Right lobe of liver (tissue), 4 donors: Measurements from ENCODE around the gene MACROH2A1.

Experiments used
- CTCF ChIP-seq, 4 donors: fragments of 200-600 bp in 3 of 4; fragments of 450-650 bp in 1 of 4; IDR thresholded peaks; one replicate each; pipeline versions ENCODE4 v1.5.1 to v1.8.0; 2016 to 2022; ENCODE audit warnings: antibody characterized with exemption in 4 of 4, mild to moderate bottlenecking in 2 of 4
- POLR2A ChIP-seq: fragments of 450-650 bp; IDR thresholded peaks from one replicate; pipeline ENCODE4 v1.6.1; 2017; ENCODE audit warnings: antibody characterized with exemption, mild to moderate bottlenecking
- donor health status: DM: no; HTN: no; CAD: no.
- donor health status: DM: no; HTN: no; CAD: no.
- donor health status: DM: no; HTN: yes; CAD: no.

GRCh38 chr5:135342551-135342875, 56.5 kb downstream of the MACROH2A1 start:
- TF ChIP-seq CTCF (IDR thresholded peaks at IDR 0.05) (no peak), POLR2A (no peak)
